ENCODE data around the gene TRIM41.

GRCh38 chr5:181212080-181212479 lies 11.0 kb upstream of the TRIM41 start:
- TF ChIP-seq CTCF (IDR thresholded peaks at IDR 0.05) (no peak), ZFX (IDR thresholded peaks at IDR 0.05; ENCODE audit: borderline replicate concordance) (no peak)
